Hepatocyte (in vitro differentiated cells): ENCODE results near the gene GGA2.

Source experiments
- CTCF ChIP-seq: fragments of 200-600 bp; sonication (generic); IDR thresholded peaks from 2 replicates; pipeline ENCODE4 v1.5.1; 2016; ENCODE audit warnings: antibody characterized with exemption, mild to moderate bottlenecking; ENCODE audit not compliant: poor library complexity
- EZH2 ChIP-seq: fragments of 200-600 bp; sonication (generic); IDR thresholded peaks from 2 replicates; pipeline ENCODE4 v1.6.1; 2016; ENCODE audit warnings: antibody characterized with exemption, mild to moderate bottlenecking, borderline replicate concordance
- EZH2phosphoT487 ChIP-seq: fragments of 200-600 bp; sonication (generic); IDR thresholded peaks from one replicate; pipeline ENCODE4 v1.6.1; 2018; ENCODE audit warnings: antibody characterized with exemption, mild to moderate bottlenecking, low read depth, moderate library complexity; ENCODE audit not compliant: unreplicated experiment, severe bottlenecking

DNA sequence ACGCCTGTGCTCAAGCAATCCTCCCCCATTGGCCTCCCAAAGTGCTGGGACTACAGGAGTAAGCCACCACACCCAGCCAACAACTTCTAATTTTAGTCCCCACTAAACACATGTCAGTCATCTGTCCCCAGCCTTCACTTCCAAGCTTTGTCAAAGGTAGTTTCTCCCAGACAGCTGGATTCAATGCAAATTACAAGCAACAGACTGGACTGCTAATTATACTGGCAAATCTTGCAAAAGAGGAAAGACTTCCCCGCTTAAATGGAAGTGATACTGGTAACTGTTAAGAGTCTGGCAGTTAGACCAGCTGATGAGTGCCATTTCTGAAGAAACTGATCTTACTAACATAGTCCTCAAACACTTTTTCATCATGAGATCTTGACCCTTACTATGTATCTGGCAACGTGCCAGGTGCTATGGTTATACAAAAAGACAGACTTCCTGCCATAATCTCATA lies 8.2 kb upstream of the GGA2 start:
- TF ChIP-seq CTCF (no peak), EZH2phosphoT487 (no peak), EZH2 (no peak)
